GM19467 (cell line): ENCODE measurements around the gene CERCAM.

Experiments used
- ATAC-seq: cut with Tn5 transposase; IDR thresholded peaks from one replicate; pipeline ENCODE4 v1.9.1; 2021; ENCODE audit warnings: mild to moderate bottlenecking, moderate library complexity; ENCODE audit not compliant: unreplicated experiment

CERCAM gene

DNA sequence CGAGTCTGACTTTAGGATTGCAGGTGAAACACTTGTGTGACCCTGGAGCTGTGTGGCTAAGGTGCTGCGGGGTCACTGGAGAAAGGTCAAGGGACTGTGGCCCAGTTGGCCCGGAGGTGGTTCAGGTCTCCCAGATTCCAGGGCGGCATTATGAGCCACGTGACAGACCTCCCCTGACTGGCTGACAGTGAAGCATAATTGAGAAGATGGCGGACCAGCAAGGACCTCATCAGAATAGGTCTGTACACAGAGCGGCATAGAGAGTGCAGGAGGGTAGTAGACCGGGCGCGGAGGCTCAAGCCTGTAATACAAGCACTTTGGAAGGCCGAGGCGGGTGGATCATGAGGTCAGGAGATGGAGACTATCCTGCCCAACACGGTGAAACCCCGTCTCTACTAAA, 34.3 kb downstream of the CERCAM start:
- ATAC-seq, result no peak

DNA sequence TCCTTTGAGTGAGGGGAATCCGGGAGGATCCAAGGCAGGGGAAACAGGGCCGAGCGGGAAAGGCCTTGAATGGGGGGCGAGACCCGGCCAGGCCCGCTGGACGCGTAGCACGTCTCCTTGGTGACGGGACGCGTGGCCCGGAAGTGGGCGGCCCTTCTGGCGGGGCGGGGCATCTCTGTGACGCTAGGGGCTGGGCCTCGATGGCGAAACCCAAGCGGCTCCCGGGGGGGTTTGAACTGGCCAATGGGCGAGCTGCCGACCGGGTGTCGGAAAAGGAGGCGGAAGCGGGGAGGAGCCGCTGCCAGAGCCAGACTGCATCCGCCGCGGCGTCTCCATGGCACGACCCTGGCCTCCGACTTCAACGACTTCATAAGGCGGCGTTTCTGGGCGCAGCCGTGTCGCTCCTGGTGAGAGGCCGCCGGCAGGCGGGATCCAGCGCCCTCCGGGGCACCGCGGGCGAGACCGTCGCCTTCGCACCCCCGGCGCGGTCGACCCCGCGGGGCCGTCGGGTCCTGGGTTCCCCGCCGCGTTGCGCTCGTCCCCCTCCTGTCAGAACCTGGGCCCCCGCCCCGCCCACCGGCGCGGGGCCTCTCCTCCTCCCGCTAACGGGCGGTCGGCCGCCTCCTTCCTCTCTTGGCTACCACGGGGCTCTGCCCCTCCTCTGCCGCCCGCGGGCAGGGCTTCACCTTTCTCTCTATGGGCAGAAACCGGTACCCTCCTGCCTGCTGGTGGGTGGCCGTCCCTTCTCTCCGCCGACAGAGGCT, 35.4 kb downstream of the CERCAM start, which contains the start of gene ODF2:
TSS of gene ODF2 (plus strand) at position 158 of the 764 bp plus-strand sequence. CDS start at position 244, 86 bp downstream.
- peak; percentile 75 for ATAC-seq

DNA sequence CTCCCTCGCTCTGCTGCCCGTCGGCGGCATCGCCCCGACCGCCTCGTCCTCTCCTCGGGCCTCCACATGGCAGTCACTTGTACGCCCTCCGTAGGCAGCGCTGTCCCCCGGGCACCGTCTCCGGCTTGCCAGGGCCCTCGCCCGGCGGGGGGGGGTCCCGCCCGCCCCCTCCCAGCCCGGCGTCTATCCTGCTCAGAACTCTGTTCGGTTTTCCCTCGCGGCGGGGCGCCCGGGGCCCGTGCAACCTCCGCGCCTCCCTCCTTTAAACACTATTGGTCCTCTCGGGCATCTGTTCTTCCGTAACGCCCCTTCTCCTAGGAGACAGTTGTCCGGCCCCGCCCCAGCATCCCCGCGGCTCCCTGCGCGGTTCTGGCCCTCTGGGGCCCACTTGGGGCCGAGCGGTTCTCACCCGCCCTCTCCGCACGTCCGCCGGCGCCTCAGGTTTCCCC, 36.0 kb downstream of the CERCAM start:
- peak; percentile 42 for ATAC-seq

DNA sequence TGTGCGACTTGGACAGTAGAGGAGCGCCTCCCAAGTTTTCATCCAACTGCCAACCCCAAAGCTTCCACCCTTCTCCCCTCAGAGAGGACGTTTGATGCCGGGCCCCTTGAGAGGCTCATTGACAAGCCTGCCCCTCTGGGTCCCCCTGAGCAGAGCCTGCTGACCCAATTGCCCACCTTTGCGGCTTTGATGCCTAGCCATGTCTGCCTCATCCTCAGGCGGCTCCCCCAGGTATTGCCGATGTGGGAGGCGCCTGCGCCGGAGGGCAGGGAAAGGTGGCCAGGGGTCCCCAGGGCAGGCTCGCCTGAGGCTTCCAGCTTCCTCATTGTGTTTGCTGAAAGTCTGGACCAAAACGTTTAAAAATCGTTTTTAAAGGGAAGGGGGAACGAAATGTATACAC, 36.5 kb downstream of the CERCAM start:
- ATAC-seq, result no peak

DNA sequence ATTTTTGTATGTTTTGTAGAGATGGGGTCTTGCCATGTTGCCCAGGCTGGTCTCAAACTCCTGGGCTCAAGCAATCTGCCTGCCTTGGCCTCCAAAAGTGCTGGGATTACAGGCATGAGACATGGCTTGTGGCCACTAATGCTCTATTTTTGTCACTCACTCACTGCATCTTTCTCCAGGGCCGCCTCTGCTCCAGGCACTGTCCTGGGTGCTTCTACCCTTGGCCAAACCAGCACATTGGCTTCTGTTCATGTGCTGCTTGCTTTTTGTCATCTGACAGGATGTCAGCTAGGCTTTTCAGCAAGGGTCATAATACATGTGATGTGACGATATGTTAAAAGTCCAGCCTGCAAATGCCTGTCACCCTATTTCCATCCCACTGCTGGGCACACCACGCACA, 38.4 kb downstream of the CERCAM start:
- ATAC-seq, result no peak

DNA sequence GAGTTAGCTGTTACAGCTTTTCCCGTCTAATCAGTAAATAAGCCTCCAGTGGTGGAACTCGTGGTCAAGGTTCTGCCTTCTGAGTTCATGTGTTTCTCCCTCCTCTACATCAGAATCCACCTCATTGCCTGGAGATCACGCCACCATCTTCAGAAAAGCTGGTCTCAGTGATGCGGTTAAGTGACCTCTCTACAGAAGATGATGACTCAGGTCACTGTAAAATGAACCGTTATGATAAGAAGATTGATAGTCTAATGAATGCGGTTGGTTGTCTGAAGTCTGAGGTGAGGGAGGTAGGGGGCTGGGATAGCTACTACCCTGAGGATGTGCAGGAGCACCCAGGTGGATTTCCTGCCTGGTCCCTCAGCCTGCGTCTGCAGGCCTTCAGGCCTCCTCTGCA, 48.4 kb downstream of the CERCAM start:
- ATAC-seq, result no peak

DNA sequence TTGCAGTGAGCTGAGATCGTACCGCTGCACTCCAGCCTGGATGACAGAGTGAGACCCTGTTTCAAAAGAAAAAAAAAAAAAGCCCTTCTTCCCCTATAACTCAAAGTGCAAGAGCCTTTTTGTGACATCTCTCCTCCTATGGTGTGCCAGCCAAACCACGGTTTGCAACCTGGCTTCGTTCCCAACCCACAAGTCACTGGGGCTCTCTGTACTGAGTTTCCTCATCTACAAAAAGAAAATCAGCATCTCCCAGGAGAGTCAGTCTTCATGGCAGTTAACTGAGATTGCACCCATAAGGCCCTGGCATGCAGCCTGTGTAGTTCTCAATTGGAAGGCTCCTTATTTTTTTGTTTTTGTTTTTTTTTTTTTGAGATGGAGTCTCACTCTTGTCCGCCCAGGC, 49.9 kb downstream of the CERCAM start:
- ATAC-seq, result no peak

DNA sequence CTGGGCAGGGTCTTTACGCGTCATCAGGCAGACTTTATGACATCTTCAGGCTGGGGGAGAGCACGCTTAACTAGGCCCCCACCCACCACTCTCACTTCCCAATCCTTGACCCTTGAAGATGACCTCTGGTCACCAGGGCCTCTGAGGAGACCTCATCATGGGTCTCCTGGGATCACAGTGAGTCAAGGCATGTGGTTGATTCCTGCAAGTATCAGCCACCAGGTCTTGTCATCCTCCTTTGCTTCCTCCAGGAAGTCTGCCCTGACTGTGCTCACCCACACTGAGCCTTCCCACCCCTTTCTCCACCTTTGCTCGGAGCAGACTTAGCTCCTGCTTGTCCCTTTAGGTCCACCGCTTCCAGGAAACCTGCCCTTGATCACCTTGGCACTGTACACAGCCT, 52.4 kb downstream of the CERCAM start:
- no peak for ATAC-seq

DNA sequence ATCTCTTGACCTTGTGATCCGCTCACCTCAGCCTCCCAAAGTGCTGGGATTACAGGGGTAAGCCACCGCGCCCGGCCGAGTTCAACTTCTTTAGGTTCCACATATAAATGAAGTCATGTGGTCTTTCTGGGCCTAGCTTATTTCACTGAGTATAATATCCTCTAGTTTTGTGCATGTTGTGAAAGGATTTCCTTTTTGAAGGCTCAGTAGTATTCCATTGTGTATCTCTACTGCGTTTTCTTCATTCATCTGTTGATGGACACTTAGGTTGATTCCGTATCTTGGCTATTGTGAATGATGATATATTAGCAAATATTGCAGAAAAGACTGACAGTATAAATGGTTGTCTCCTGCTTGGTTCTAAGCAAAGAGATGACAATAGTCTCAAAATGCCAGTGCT, 55.2 kb downstream of the CERCAM start:
- ATAC-seq, result no peak

DNA sequence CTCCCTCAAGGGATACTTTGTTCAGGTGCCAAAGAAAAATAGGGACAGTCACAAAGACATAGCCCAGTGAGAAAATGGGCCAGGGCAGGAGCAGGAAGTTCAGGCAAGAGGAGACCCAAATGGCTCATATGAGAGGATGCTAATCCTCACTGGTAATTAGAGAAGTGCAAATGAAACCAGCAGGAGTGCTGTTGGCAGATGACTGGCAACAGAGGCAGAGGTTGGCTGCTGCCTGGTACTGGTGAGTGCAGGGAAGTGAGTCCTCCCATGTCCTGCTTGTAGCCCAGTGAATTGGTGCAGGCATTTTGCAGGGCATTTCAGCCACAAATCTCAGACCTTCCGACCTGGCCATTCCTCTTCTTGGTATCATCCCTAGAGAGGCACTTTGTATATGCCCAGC, 58.6 kb downstream of the CERCAM start:
- ATAC-seq, result no peak

DNA sequence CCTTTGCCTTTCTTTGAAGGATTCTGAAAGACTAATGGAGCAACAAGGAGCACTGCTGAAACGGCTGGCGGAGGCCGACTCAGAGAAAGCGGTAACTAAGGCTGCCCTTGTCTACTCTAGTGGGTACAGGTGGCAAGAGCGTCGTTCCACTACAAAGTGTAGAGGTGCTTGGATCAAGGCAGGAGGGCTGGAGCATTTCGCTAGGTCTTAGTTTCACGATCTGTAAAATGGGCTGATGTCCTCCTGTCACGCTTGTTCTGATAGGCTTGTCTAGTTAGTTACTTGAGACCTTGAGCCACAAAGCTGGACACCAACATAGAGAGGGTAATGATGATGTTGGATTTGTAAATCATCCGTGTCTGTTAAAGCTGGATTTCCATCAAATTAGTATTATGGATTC, 60.9 kb downstream of the CERCAM start:
- ATAC-seq, result no peak

DNA sequence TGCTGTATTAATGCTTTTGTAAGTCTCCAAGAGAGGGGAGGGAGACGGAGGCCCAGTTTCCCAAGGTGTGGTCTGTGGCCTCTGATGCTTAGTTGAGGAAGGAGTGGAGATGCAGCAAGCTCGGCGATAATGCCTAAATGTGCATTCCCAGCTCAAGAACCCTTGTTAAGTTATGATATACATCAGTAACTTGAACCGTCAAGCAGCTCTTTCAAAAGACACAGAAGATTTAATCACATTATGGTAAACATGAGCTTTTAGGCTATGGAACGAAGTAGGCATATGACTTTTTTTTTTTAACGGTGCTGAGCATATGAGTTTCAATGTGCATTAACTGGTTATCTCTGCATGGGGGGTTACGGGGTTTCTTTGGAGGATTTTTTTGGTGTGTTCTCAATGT, 61.5 kb downstream of the CERCAM start:
- no peak for ATAC-seq

DNA sequence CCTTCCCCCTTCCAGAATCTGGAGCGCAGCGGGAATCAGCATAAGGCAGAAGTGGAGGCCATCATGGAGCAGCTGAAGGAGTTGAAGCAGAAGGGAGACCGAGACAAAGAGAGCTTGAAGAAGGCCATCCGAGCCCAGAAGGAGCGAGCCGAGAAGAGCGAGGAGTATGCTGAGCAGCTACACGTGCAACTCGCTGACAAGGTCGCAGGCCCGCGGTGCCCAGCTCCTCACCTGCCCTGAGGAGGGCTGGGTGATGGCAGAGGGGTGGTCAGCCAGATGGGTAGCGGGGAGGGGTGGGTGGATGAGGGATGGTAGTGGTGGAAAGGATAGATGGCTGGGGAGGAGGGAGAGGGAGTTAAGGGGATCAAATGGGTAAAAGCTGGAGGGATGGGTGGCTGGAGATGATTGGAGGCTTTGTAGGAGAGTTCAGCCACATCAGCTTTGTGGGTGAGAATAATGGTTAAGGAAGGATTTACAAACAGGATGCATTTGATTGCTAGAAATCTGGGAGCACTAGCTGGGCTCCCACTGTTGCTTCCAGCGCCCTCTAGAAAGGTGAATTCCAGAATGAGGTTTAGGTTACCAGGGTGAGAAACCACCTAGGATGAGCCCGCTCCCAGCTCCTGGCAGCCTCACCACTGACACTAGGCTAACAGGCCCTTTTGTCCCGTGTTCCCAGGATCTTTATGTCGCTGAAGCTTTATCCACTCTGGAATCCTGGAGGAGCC, 64.2 kb downstream of the CERCAM start:
- no peak for ATAC-seq

DNA sequence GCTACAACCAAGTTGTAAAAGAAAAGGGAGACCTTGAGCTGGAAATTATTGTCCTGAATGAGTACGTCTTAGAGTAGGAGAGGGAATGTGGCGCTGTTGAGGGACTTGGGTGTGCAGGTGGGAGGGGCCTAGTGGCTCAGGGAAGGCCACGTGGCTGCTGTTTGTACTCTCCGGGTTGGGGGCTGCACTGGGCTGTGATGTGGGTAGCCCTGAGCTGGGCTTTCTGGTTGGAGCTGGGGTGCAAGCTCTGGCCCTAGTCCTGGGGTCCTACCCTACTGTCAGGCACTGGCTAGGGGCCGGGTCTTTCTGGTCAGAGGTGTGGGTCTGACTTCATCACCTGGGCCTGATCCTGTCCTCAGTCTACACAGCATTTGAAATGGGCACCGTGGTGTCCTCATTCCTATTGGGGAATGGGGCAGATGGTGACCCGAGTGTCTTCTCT, 64.8 kb downstream of the CERCAM start:
- ATAC-seq, result no peak

DNA sequence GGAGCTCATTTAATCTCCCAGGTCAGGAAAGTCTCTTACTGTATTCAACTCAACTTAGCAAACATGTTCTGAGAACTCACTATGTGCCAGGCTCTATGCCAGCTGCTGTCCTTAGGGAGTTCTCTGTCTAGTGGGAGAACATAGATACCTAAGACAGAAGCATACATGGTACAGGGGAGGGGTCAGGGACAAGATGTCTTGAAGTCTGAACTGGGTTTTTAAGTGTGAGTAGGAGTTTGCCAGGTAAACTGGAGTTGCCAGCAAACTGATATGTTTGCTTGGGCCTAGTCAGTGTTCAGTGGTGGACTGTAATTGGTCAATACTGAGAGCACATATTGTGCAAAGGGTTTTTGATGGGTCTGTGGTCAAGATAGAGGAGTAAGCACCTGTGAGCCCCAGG, 65.5 kb downstream of the CERCAM start:
- ATAC-seq, result no peak
